A549 treated with DMSO at 1 μM for 4 hours (cell line): ENCODE data around the gene SRSF6. TPM values are rescaled to one million over a fixed set of nuclear protein-coding genes. Genes with fewer than 3 reads are reported as not detected.

ENCODE experiments used
- total RNA-seq: library from RNA; stranded (reverse); fragments of 200-300 nt; extraction: Qiagen RNA extraction; gene quantifications from 5 replicates; pipeline ENCODE4 v1.2.3, GENCODE V29; 2022; ENCODE audit warnings: low read depth

Gene SRSF6
- 107 to 116 TPM (median 113 TPM) in 5 replicates for total RNA-seq

DNA sequence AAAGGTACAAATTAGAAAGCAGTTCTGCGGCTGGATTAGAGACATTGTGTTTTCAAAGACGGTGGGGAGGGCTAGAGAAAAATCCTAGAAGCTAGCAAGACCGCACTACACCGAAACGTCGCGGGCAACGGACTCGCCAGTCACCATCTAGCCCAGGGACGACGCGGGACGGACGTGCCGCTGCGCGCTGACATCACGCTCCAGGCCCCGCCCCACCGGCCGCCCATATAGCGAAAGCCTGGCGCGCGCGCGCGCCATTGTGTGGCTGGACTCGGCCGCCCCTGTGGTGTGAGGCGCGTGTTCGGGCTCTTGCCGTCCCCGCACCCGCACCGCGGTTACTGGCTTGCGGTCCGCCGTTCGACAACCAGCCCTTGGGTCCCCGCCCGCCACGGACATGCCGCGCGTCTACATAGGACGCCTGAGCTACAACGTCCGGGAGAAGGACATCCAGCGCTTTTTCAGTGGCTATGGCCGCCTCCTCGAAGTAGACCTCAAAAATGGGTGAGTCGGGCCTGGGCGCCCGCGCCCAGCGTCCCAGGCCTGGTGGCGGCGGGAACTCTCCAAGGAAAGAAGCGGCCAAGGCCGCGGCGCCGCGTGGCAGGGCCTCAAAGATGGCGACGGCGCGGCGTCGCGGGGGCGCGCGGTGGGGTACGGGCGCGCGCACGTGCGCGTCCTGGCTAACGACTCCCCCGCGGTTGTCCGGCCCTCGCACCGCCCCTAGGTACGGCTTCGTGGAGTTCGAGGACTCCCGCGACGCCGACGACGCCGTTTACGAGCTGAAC is at the start of gene SRSF6:
SRSF6 (plus strand) TSS at position 257 of the 782 bp plus-strand sequence; CDS start at position 395, 138 bp downstream.

DNA sequence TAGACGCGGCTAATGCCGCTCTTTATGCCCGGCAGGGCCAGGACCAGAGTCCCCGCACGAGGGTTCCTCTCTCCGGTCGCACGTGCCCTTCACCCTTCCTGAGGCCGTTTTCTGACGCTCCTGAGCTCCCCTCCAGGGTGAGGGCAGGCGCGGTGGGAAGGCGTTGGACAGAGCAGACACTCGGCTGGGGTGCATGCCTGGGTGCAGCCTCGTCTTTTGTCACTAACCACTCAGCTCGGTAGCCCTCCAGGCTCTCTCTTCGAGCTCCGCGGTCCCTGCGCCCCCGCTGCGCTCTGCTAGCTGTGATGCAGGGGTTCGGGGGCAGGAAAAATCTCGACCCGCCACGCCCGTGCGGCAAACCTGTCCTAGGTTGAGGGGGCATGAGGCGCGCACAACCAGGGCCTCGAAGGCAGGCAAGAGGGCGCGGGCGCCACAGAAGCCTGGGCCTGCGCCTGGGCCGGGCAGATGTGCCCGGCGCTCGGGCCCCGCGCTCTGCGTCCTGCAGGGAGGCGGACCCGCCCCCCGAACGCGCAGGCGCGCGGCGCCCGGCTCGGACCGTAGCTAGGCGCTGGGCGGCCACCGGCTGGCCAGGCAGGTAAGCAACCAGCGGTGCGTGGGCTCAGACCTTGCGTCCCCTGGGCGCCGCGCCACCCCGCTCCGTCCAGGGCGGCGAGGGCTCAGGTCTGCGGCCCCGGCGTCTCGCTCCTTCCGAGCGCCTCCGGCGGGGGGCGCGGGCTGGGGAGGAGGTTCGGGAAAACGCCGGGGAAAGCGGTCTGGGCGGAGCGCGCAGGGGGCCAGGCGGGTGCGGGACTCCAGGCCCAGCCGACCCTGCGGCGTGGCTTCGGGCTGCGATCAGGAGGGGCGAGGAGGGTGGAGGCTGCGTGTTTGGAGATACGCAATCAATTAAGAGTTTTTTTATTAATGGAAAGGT is 49.7 kb downstream of the SRSF6 start, which contains the start of gene L3MBTL1:
L3MBTL1 (plus strand) TSS at position 548 of the 931 bp plus-strand sequence. CDS start 5,807 bp downstream, outside the sequence.

Other genes starting within 250 kb of the SRSF6 start
- gene L3MBTL1, start 49.8 kb downstream of the SRSF6 start, total RNA-seq: 0.58 to 1.9 TPM (median 1.5 TPM) in 5 replicates
- gene SGK2, start 101.1 kb downstream of the SRSF6 start, total RNA-seq: 5.4 to 7.2 TPM (median 7.2 TPM) in 5 replicates
- 28.7 to 33.3 TPM (median 30.4 TPM) in 5 replicates for gene IFT52, start 133.0 kb downstream of the SRSF6 start, total RNA-seq
- gene MYBL2, start 209.2 kb downstream of the SRSF6 start, total RNA-seq: 72.5 to 89.3 TPM (median 78.9 TPM) in 5 replicates